CD4-positive, alpha-beta T cell treated with Interleukin-15 for 4 hours (primary cell): Measurements from ENCODE around the gene MT1F.
"Not testable (repeated sequence)": the region's sequence is repeated elsewhere in the genome, so short reads cannot be mapped to it uniquely, and the experiment has no call there.

Source experiments
- DNase-seq: peaks from one replicate; pipeline ENCODE4 v3.0.0-alpha.2; 2020; ENCODE audit warnings: low spot score

MT1F gene

GRCh38 chr16:56657555-56658326 lies at the start of gene MT1F:
Gene MT1F, plus strand, starts transcription at chr16:56657959. Its CDS starts 100 bp downstream, at chr16:56658059.
- DNase-seq, result peak; percentile 59

- DNase-seq, result peak; percentile 82
These were observed 49.5 kb upstream of the MT1F start, which contains the start of gene MT2A for GRCh38 chr16:56608043-56608875. Gene MT2A, plus strand, starts transcription at chr16:56608584. Its CDS starts 72 bp downstream, at chr16:56608656.

GRCh38 chr16:56608876-56609462 lies 48.8 kb upstream of the MT1F start:
- DNase-seq, result no peak

- DNase-seq, result peak; percentile 67
These were observed 48.3 kb upstream of the MT1F start for GRCh38 chr16:56609463-56609921.

- peak; percentile 55 for DNase-seq
These were observed 47.6 kb upstream of the MT1F start for GRCh38 chr16:56610017-56610608.

GRCh38 chr16:56610609-56611111 lies 47.1 kb upstream of the MT1F start:
- no peak for DNase-seq

- DNase-seq, result no peak
These were observed 46.4 kb upstream of the MT1F start for GRCh38 chr16:56611281-56611833.

GRCh38 chr16:56613706-56614105 lies 44.1 kb upstream of the MT1F start:
- DNase-seq, result no peak

GRCh38 chr16:56614549-56614991 lies 43.2 kb upstream of the MT1F start:
- no peak for DNase-seq

- DNase-seq, result no peak
These were observed 42.4 kb upstream of the MT1F start for GRCh38 chr16:56615353-56615752.

- no peak for DNase-seq
These were observed 41.0 kb upstream of the MT1F start for GRCh38 chr16:56616608-56617211.

GRCh38 chr16:56617212-56618085 lies 40.3 kb upstream of the MT1F start:
- peak; percentile 34 for DNase-seq

- DNase-seq, result no peak
These were observed 39.6 kb upstream of the MT1F start for GRCh38 chr16:56618138-56618537.

GRCh38 chr16:56620339-56620897 lies 37.3 kb upstream of the MT1F start:
- DNase-seq, result no peak

- DNase-seq, result not testable (repeated sequence)
These were observed 35.9 kb upstream of the MT1F start for GRCh38 chr16:56621665-56622445.

- DNase-seq, result not testable (repeated sequence)
These were observed 34.6 kb upstream of the MT1F start for GRCh38 chr16:56623184-56623583.

- no peak for DNase-seq
These were observed 34.1 kb upstream of the MT1F start for GRCh38 chr16:56623637-56624036.

- DNase-seq, result no peak
These were observed 32.4 kb upstream of the MT1F start, which contains the start of gene MT1E for GRCh38 chr16:56625140-56625942. Gene MT1E, plus strand, starts transcription at chr16:56625781. Its CDS starts 71 bp downstream, at chr16:56625852.
